GM19238 (cell line): ENCODE results near the gene RSRC1.

Source experiments
- DNase-seq: peaks from one replicate; pipeline ENCODE4 v3.0.0; 2011; ENCODE audit warnings: low spot score; ENCODE audit not compliant: insufficient read length

The RSRC1 gene

GRCh38 chr3:158571969-158572765, 462.3 kb downstream of the RSRC1 start:
- DNase-seq = no peak

- DNase-seq = no peak
These were observed 462.8 kb downstream of the RSRC1 start for GRCh38 chr3:158572766-158573060.

GRCh38 chr3:158573714-158574113, 463.8 kb downstream of the RSRC1 start:
- no peak for DNase-seq

DNA sequence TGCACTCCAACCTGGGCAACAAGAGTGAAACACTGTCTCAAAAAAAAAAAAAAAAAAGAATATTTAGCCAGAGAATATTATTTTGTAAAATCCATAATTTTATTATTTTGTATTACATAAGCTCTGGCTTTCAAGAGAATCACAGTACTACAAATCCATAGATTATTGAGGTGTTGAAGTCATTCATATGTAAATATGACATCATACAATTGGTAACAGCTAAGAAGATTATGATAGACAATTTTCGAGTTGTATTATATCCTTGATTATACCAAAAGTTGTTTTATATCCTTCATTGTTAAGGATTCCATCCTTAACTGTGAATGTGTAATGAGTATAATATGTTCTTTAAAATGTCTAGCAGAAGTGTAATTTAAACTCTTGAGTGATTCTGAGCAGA, 464.8 kb downstream of the RSRC1 start:
- DNase-seq = no peak

DNA sequence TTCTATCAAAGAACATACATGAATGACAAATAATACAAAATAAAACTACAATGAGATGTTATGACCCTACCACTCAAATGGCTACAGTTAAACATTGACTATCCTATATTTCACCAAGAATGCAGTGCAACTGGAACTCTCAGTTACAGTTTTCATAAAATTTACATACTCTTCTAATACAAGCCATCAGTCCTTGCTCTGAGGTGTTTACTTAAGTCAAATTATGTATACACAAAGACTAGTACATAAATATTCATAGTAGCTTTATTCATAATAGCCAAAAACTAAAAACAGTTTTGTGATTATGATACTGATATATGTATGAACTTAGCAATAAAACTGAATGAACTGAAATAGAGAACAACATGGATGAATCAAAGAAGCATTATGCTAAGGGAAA, 480.3 kb downstream of the RSRC1 start:
- DNase-seq = no peak
